H1 (cell line): ENCODE results near the gene PRAMEF20. TPM values are rescaled to one million over a fixed set of nuclear protein-coding genes. Genes with fewer than 3 reads are reported as not detected.
"Not testable (repeated sequence)": the region's sequence is repeated elsewhere in the genome, so short reads cannot be mapped to it uniquely, and the experiment has no call there.

Experiments
- CTCF ChIA-PET: fragments of 300-600 bp; sonication (Branson Sonifier 250); formaldehyde crosslinking; loops from one replicate; lab custom pipeline; 2021; ENCODE audit not compliant: partially characterized antibody; lab: Charles Lee
- POLR2A ChIA-PET: fragments of 300-600 bp; sonication (Branson Sonifier 250); formaldehyde crosslinking; loops from one replicate; lab custom pipeline; 2021; ENCODE audit warnings: inconsistent platforms; ENCODE audit not compliant: partially characterized antibody; lab: Charles Lee
- DNase-seq, 2 experiments: peaks; one replicate each; pipeline versions ENCODE4 v3.0.0 to v3.0.0-alpha.2; 2010 to 2022; ENCODE audit warnings: low spot score in 2 of 2, low read depth in 1 of 2, mixed read lengths in 1 of 2
- FAIRE-seq: peaks from 2 replicates; lab custom pipeline; 2011; peaks lifted over from hg19 to GRCh38; lab: Jason Lieb, UNC
- H2AFZ ChIP-seq: 2 replicates; pipeline ENCODE4 v1.8.1; 2012; ENCODE audit warnings: low read length, inconsistent platforms
- H2AK5ac ChIP-seq: 2 replicates; pipeline ENCODE4 v1.6.1; 2013; ENCODE audit warnings: low read depth, low read length
- H2BK120ac ChIP-seq: replicated peaks from 2 replicates; pipeline ENCODE3; 2013; ENCODE audit warnings: low read depth, low read length, inconsistent platforms
- H2BK12ac ChIP-seq: 2 replicates; pipeline ENCODE4 v1.6.1; 2013; ENCODE audit warnings: low read depth, low read length
- H2BK15ac ChIP-seq: 2 replicates; pipeline ENCODE4 v1.6.1; 2013; ENCODE audit warnings: low read length
- H2BK20ac ChIP-seq: 2 replicates; pipeline ENCODE4 v1.6.1; 2013; ENCODE audit warnings: low read length
- H2BK5ac ChIP-seq: 2 replicates; pipeline ENCODE4 v1.6.1; 2013; ENCODE audit warnings: low read depth, low read length
- H3K14ac ChIP-seq: 2 replicates; pipeline ENCODE4 v1.6.1; 2013; ENCODE audit warnings: inconsistent platforms; ENCODE audit not compliant: insufficient read length
- H3K18ac ChIP-seq: 2 replicates; pipeline ENCODE4 v1.6.1; 2013; ENCODE audit warnings: low read length; ENCODE audit errors: extremely low read depth
- H3K23ac ChIP-seq: 2 replicates; pipeline ENCODE4 v1.6.1; 2013; ENCODE audit warnings: inconsistent platforms; ENCODE audit not compliant: insufficient read length
- H3K23me2 ChIP-seq: 2 replicates; pipeline ENCODE4 v1.6.1; 2013; ENCODE audit warnings: low read depth, low read length
- H3K27ac ChIP-seq: 2 replicates; pipeline ENCODE4 v1.6.1; 2011; ENCODE audit warnings: low read depth, low read length, inconsistent platforms
- H3K27me3 ChIP-seq, 4 experiments: replicated peaks in 1 of 4; 1 replicate in 1 of 4; 2 replicates in 3 of 4; pipeline versions ENCODE4 v1.6.1 to v1.8.1; 2011 to 2013; ENCODE audit warnings: low read length in 3 of 4, mild to moderate bottlenecking in 3 of 4, inconsistent platforms in 2 of 4, mixed read lengths in 2 of 4, moderate library complexity in 1 of 4; ENCODE audit not compliant: control insufficient read depth in 3 of 4, insufficient read depth in 3 of 4; ENCODE audit errors: extremely low read depth in 1 of 4
- H3K36me3 ChIP-seq, 4 experiments: 2 replicates each; pipeline versions ENCODE4 v1.6.1 to v1.8.1; 2011 to 2013; ENCODE audit warnings: mild to moderate bottlenecking in 4 of 4, low read length in 3 of 4, moderate library complexity in 2 of 4, control low read depth in 1 of 4, inconsistent platforms in 1 of 4; ENCODE audit not compliant: insufficient read depth in 4 of 4, control insufficient read depth in 2 of 4
- H3K4ac ChIP-seq: replicated peaks from 2 replicates; pipeline ENCODE3; 2013; ENCODE audit warnings: low read length, low read depth, mixed read lengths, inconsistent platforms; ENCODE audit not compliant: insufficient read length
- H3K4me1 ChIP-seq, 4 experiments: replicated peaks in 1 of 4; 1 replicate in 1 of 4; 2 replicates in 3 of 4; pipeline versions ENCODE4 v1.6.1 to v1.8.1; 2011 to 2013; ENCODE audit warnings: low read length in 3 of 4, inconsistent platforms in 2 of 4, mixed read lengths in 1 of 4; ENCODE audit not compliant: insufficient read depth in 4 of 4, control insufficient read depth in 3 of 4
- H3K4me2 ChIP-seq, 2 experiments: 2 replicates each; pipeline versions ENCODE4 v1.6.1 to v1.8.1; 2011 to 2013; ENCODE audit warnings: low read depth in 2 of 2, low read length in 2 of 2, control low read depth in 1 of 2, inconsistent platforms in 1 of 2, mild to moderate bottlenecking in 1 of 2; ENCODE audit not compliant: insufficient read depth in 1 of 2
- H3K4me3 ChIP-seq, 4 experiments: fragments of 200-600, 300-600 bp in 1 of 4; sonication (generic), shearing (Covaris generic), sonication (Bioruptor Twin) in 1 of 4; 2 replicates each; pipeline versions ENCODE4 v1.5.1 to v1.8.1; 2011 to 2016; ENCODE audit warnings: low read length in 4 of 4, low read depth in 3 of 4, control low read depth in 2 of 4, inconsistent platforms in 2 of 4, mild to moderate bottlenecking in 2 of 4, mixed read lengths in 1 of 4, moderate library complexity in 1 of 4; ENCODE audit not compliant: insufficient read depth in 2 of 4; ENCODE audit errors: extremely low read depth in 1 of 4
- H3K56ac ChIP-seq: replicated peaks from 2 replicates; pipeline ENCODE3; 2013; ENCODE audit warnings: low read depth, mild to moderate bottlenecking, mixed read lengths, low read length, inconsistent platforms; ENCODE audit not compliant: insufficient read length
- H3K79me1 ChIP-seq: 2 replicates; pipeline ENCODE4 v1.6.1; 2013; ENCODE audit warnings: low read depth, low read length, control low read depth
- H3K79me2 ChIP-seq, 2 experiments: 2 replicates each; pipeline versions ENCODE4 v1.6.1 to v1.8.1; 2012 to 2013; ENCODE audit warnings: low read length in 2 of 2, mild to moderate bottlenecking in 2 of 2, inconsistent platforms in 1 of 2; ENCODE audit not compliant: insufficient read depth in 2 of 2, control insufficient read depth in 1 of 2
- H3K9ac ChIP-seq, 4 experiments: replicated peaks in 1 of 4; 1 replicate in 1 of 4; 2 replicates in 3 of 4; pipeline versions ENCODE4 v1.6.1 to v1.8.1; 2011 to 2013; ENCODE audit warnings: low read depth in 3 of 4, low read length in 3 of 4, control low read depth in 2 of 4, mild to moderate bottlenecking in 2 of 4, moderate library complexity in 2 of 4, inconsistent platforms in 1 of 4; ENCODE audit errors: extremely low read depth in 1 of 4
- H3K9me3 ChIP-seq, 2 experiments: 2 replicates each; pipeline versions ENCODE4 v1.6.1 to v1.8.1; 2012 to 2013; ENCODE audit warnings: mild to moderate bottlenecking in 2 of 2, moderate library complexity in 2 of 2, control low read depth in 1 of 2, inconsistent platforms in 1 of 2, low read depth in 1 of 2, low read length in 1 of 2, mixed read lengths in 1 of 2; ENCODE audit not compliant: insufficient read depth in 2 of 2
- H4K20me1 ChIP-seq, 2 experiments: replicated peaks in 1 of 2; 2 replicates each; pipeline versions ENCODE3 to v1.8.1; 2011 to 2013; ENCODE audit warnings: inconsistent platforms in 2 of 2, low read length in 2 of 2, mild to moderate bottlenecking in 1 of 2; ENCODE audit not compliant: insufficient read depth in 2 of 2, control insufficient read depth in 1 of 2
- H4K5ac ChIP-seq: 2 replicates; pipeline ENCODE4 v1.6.1; 2013; ENCODE audit warnings: low read length, low read depth, mixed read lengths, inconsistent platforms; ENCODE audit not compliant: insufficient read length
- H4K8ac ChIP-seq: 2 replicates; pipeline ENCODE4 v1.8.0; 2013; ENCODE audit warnings: mild to moderate bottlenecking, moderate library complexity, low read length, inconsistent platforms; ENCODE audit not compliant: insufficient read depth; ENCODE audit errors: extremely low read depth
- H4K91ac ChIP-seq: replicated peaks from 2 replicates; pipeline ENCODE3; 2013; ENCODE audit warnings: low read length, mixed read lengths, inconsistent platforms; ENCODE audit not compliant: insufficient read length
- WGBS, 2 experiments: shearing (Covaris generic) in 1 of 2; methylation state at CpG; one replicate each; pipeline versions ENCODE4 v1.1.6 to v1.1.7; 2013 to 2015; ENCODE audit warnings: low lambda C conversion rate in 2 of 2, mixed read lengths in 2 of 2, inconsistent platforms in 1 of 2, low coverage in 1 of 2, missing lambda C conversion rate in 1 of 2; ENCODE audit not compliant: insufficient replicate concordance in 2 of 2, insufficient coverage in 1 of 2, insufficient read length in 1 of 2; ENCODE audit errors: extremely low coverage in 1 of 2, missing lambda C conversion rate in 1 of 2; 5-methylcytosine and 5-hydroxymethylcytosine counted together
- long read RNA-seq, 2 experiments: library from RNA in 1 of 2; library from capped mRNA in 1 of 2; stranded (forward); transcript quantifications; one replicate each; pipeline ENCODE4 v2.0.0, GENCODE V29; 2021; ENCODE audit warnings: inconsistent platforms in 1 of 2
- polyA minus RNA-seq, 3 experiments: library from RNA; depleted of rRNA, polyadenylated mRNA; stranded (reverse); fragments of >200 nt; gene quantifications; 1 replicate in 2 of 3; 2 replicates in 1 of 3; pipeline ENCODE4 v1.2.3, GENCODE V29; 2011
- polyA plus RNA-seq, 7 experiments: library from polyadenylated mRNA; depleted of rRNA in 3 of 7; stranded (reverse) in 5 of 7; unstranded in 2 of 7; fragments of >200 nt in 5 of 7; fragments of 200-250 nt in 2 of 7; gene quantifications; 1 replicate in 5 of 7; 2 replicates in 1 of 7; 4 replicates in 1 of 7; pipeline versions ENCODE4 v1.2.1 to v1.2.3, GENCODE V29; 2011 to 2013; ENCODE audit warnings: missing spikeins in 2 of 7, mixed read lengths in 2 of 7
- total RNA-seq: library from RNA; stranded (reverse); fragmentation: NEBNext Ultra II Directional; extraction: Animal tissue kit (Norgen Biotek cat#: 25700); gene quantifications from 2 replicates; pipeline ENCODE4 v1.2.1, GENCODE V29; 2021

PRAMEF20 gene
- total RNA-seq (not detected in 2 replicates), polyA plus RNA-seq (2011; rRNA removed) (not detected in 2 replicates), polyA minus RNA-seq (2011; rRNA and poly(A)+ RNA removed) (not detected in 2 replicates)
- polyA plus RNA-seq (2011; cell fraction: cytosol; rRNA removed): not detected
- polyA plus RNA-seq (2011; cell fraction: nucleus; rRNA removed): not detected
- not detected in 4 replicates for polyA plus RNA-seq (2012, experiment 1 of 2)
- polyA plus RNA-seq (2012, experiment 2 of 2): not detected
- not detected for polyA plus RNA-seq (2013, experiment 1 of 2)
- not detected for polyA plus RNA-seq (2013, experiment 2 of 2)
- polyA minus RNA-seq (2011; cell fraction: cytosol; rRNA and poly(A)+ RNA removed): not detected
- polyA minus RNA-seq (2011; cell fraction: nucleus; rRNA and poly(A)+ RNA removed): not detected
- long read RNA-seq, experiment 1: 0 reads
- long read RNA-seq, experiment 2: 0 reads

GRCh38 chr1:13410150-13410549 is at the start of gene PRAMEF20:
Gene PRAMEF20, plus strand, starts transcription at chr1:13410450. Its CDS starts 5,905 bp downstream, at chr1:13416355.
- H2AFZ ChIP-seq, H4K8ac ChIP-seq, H2BK120ac ChIP-seq, H3K79me2 ChIP-seq, H4K91ac ChIP-seq, H3K23me2 ChIP-seq, DNase-seq, H3K79me1 ChIP-seq, H2BK20ac ChIP-seq, H3K4me1 ChIP-seq, H2BK5ac ChIP-seq, H2AK5ac ChIP-seq, H2BK15ac ChIP-seq, H3K4me2 ChIP-seq, H3K18ac ChIP-seq, POLR2A ChIA-PET, H2BK12ac ChIP-seq, H3K4ac ChIP-seq, H3K23ac ChIP-seq, H3K56ac ChIP-seq, H3K4me3 ChIP-seq, H3K36me3 ChIP-seq, H3K27me3 ChIP-seq, H3K9ac ChIP-seq, H4K5ac ChIP-seq, H3K14ac ChIP-seq, CTCF ChIA-PET, H3K27ac ChIP-seq, FAIRE-seq, H4K20me1 ChIP-seq: not testable (repeated sequence)
- 81% methylated on average over 4 of the region's 4 CpGs; no CpG with 5 or more reads in 1 of the 2 experiments for WGBS, 2 experiments
- H3K9me3 ChIP-seq: peaks cover 37 to 78% of the 10 kb centered on the region in 2 experiments
